Heart left ventricle (tissue), 16 donors: Measurements from ENCODE around the gene DYSF. TPM values are rescaled to one million over a fixed set of nuclear protein-coding genes. Genes with fewer than 3 reads are reported as not detected.

Experiments used
- ATAC-seq, 4 donors: fragments of 200-7000 bp; cut with Tn5 transposase; one replicate each; pipeline ENCODE4 v1.9.1; 2020 to 2022; ENCODE audit warnings: moderate library complexity in 4 of 4, mild to moderate bottlenecking in 3 of 4, moderate number of reproducible peaks in 1 of 4
- DNase-seq, 5 donors: peaks; one replicate each; pipeline ENCODE4 v3.0.0-alpha.2; 2020
- H3K27ac ChIP-seq, 12 donors: fragments of 200-600 bp; sonication (generic) in 4 of 12; one replicate each; pipeline versions ENCODE4 v1.5.0 to v1.8.0; 2016 to 2022; ENCODE audit warnings: mild to moderate bottlenecking in 2 of 12
- H3K27me3 ChIP-seq, 9 donors: fragments of 200-600 bp; sonication (generic) in 2 of 9; one replicate each; pipeline versions ENCODE4 v1.5.1 to v1.8.0; 2016 to 2022; ENCODE audit warnings: mild to moderate bottlenecking in 3 of 9
- H3K36me3 ChIP-seq, 9 donors: fragments of 200-600 bp; sonication (generic) in 2 of 9; one replicate each; pipeline versions ENCODE4 v1.5.0 to v1.8.0; 2018 to 2022; ENCODE audit warnings: mild to moderate bottlenecking in 2 of 9
- H3K4me1 ChIP-seq, 12 donors: fragments of 200-600 bp; sonication (generic) in 4 of 12; one replicate each; pipeline versions ENCODE4 v1.5.0 to v1.8.0; 2016 to 2022; ENCODE audit warnings: mild to moderate bottlenecking in 3 of 12
- H3K4me3 ChIP-seq, 12 donors: fragments of 200-600 bp; sonication (generic) in 4 of 12; one replicate each; pipeline versions ENCODE4 v1.5.0 to v1.8.0; 2017 to 2022; ENCODE audit warnings: mild to moderate bottlenecking in 9 of 12, moderate library complexity in 4 of 12
- H3K9me3 ChIP-seq, 12 donors: fragments of 200-600 bp; sonication (generic) in 4 of 12; one replicate each; pipeline versions ENCODE4 v1.5.0 to v1.8.0; 2016 to 2022; ENCODE audit warnings: mild to moderate bottlenecking in 1 of 12
- POLR2A ChIP-seq, 2 donors: fragments of 450-650 bp; IDR thresholded peaks; one replicate each; pipeline ENCODE4 v1.6.1; 2017; ENCODE audit warnings: antibody characterized with exemption in 2 of 2, mild to moderate bottlenecking in 2 of 2, moderate library complexity in 2 of 2
- WGBS, 4 donors: extraction: QIAGEN DNeasy Blood & Tissue Kit in 2 of 4; methylation state at CpG; one replicate each; pipeline versions ENCODE4 v1.1.5 to v1.1.7; 2013 to 2018; 5-methylcytosine and 5-hydroxymethylcytosine counted together
- intact Hi-C, 10 donors: fragments of 100-400 bp; cut with DNase I; formaldehyde crosslinking; loops; one replicate each; pipeline versions ENCODE4 v1.11.1 to v1.14.2; 2022
- polyA plus RNA-seq, 2 donors: library from polyadenylated mRNA; stranded (reverse); fragments of 200-250 nt; gene quantifications; one replicate each; pipeline ENCODE4 v1.2.3, GENCODE V29; 2013
- total RNA-seq, 9 donors: library from RNA; depleted of rRNA in 2 of 9; stranded (reverse); fragments of >200 nt in 2 of 9; fragmentation: NEBNext Ultra II Directional in 3 of 9; extraction: Animal tissue kit (Norgen Biotek cat#: 25700) in 3 of 9; gene quantifications; one replicate each; pipeline versions ENCODE4 v1.1.0 to v1.2.4, GENCODE V29; 2016 to 2023
- TF ChIP-seq, protein P1 (sequence below), 12 donors: fragments of 200-600 bp; sonication (generic) in 4 of 12; IDR thresholded peaks; one replicate each; pipeline versions ENCODE4 v1.5.0 to v1.8.0; 2018 to 2022; ENCODE audit warnings: antibody characterized with exemption in 12 of 12, mild to moderate bottlenecking in 5 of 12
- donor health status: ischemic (EF 13 %, LVEDD 7.1; RV severe dilation, severe dysfunction).
- donor health status: healthy with polysubstance abuse.
- donor health status: DM: no; HTN: yes; CAD: no.
- donor health status: DM: no; HTN: no; CAD: no.
- donor health status: ischemic (EF 25% LVEDD 6.9; RV normal size, moderate dysfunction).
- donor health status: ischemic (EF 25% LVEDD 5.7; RV mildly dilated, moderate dysfunction).
- donor health status: healthy.
- donor health status: DM: yes; HTN: yes; CAD: no.
- donor health status: ischemic (EF 35%, LVEDD 5.7; RV mildly dilated, moderate dysfunction).
- donor health status: nonischemic (EF 11% LVEDD 7.7; RV severe dilation, severe dysfunction).
- donor health status: DM: yes; HTN: yes; CAD: no.
- donor health status: PGD.
- donor health status: ischemic (EF 29% LVEDD 5.4; RV normal size, mild dysfunction).
- donor health status: nonischemic (EF 23%, LVEDD 6.1; RV moderate dilation, normal function).

DYSF gene
- total and polyA plus RNA-seq, 11 donors = 25.5 to 99.9 (median 78.6) TPM

DNA sequence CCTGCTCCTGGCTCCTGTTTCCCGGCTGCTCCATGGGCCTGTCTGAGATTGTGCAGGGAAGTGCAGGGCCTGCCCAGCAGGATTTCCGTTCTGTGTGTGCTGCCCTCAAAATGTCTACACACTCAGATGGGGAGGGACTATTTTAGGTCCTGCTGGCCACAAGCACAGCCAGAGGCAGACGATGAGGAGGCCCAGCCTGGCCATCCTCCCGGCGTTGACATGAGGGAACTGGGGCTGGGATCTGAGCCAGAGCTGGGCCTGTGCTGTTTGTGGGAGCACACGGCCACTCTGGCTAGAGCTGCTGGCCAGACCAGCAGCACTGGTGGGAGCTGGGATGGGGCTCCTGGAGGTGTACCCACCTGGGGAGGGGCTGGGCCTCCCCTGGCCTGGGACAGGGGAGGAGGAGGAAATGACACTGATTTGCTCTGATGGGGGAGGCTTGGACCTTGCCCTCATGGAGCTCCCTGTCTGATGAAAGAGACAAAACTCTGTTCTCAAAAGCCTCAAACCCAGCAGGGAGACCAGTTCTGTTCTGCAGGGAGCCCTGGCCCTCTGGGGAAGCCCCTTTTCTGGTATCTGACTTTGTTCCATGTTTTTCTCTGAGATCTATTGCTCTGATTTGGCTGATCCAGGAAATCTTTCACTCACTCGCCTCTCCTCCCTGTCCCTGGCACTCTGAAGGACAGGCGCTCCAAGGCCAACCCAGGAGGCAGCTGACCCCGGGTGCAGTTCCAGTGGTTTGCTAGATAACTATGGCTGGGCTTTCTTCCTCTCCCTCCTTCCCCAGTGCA lies 161.8 kb downstream of the DYSF start:
- TF ChIP-seq, protein P1, sequence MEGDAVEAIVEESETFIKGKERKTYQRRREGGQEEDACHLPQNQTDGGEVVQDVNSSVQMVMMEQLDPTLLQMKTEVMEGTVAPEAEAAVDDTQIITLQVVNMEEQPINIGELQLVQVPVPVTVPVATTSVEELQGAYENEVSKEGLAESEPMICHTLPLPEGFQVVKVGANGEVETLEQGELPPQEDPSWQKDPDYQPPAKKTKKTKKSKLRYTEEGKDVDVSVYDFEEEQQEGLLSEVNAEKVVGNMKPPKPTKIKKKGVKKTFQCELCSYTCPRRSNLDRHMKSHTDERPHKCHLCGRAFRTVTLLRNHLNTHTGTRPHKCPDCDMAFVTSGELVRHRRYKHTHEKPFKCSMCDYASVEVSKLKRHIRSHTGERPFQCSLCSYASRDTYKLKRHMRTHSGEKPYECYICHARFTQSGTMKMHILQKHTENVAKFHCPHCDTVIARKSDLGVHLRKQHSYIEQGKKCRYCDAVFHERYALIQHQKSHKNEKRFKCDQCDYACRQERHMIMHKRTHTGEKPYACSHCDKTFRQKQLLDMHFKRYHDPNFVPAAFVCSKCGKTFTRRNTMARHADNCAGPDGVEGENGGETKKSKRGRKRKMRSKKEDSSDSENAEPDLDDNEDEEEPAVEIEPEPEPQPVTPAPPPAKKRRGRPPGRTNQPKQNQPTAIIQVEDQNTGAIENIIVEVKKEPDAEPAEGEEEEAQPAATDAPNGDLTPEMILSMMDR (IDR thresholded peaks at IDR 0.05) = no peak
- no peak for TF ChIP-seq POLR2A (IDR thresholded peaks at IDR 0.05)
- Histone ChIP-seq H3K4me3 (no peak overlapping the region), H3K36me3 (peaks cover 0 to 28% (median 13%) of the 10 kb centered on the region in 9 donors), H3K4me1 (peaks cover 18 to 49% (median 41%) of the 10 kb centered on the region in 12 donors), H3K27me3 (no peaks in the 10 kb centered on the region), H3K27ac (peak overlapping the region; percentile 78 to 96 (median 87)), H3K9me3 (no peaks in the 10 kb centered on the region)
- DNase-seq = peak; percentile 89 to 95 (median 93)
- peak; percentile 92 to 95 (median 93) for ATAC-seq
- 10 to 20% (median 16%) methylated on average over 7 to 9 of the region's 9 CpGs for WGBS, 4 donors
- intact Hi-C loops = loop anchor here in 9 of 10 donors (1.0 to 10.0 kb wide), 8 partner anchors 32 to 537 kb away; partner anchors contain the start of gene CYP26B1 (in 4 of the 9)

- DNase-seq (peak in 2 of 5 donors; percentile 3 to 28), ATAC-seq (no peak)
- no peaks in the 10 kb centered on the region for H3K27me3 ChIP-seq
- intact Hi-C loops = loop anchor here in 3 of 10 donors (1.0 to 10.0 kb wide), 4 partner anchors 89 to 536 kb away; partner anchors contain the start of gene CYP26B1 (in 1 of the 3)
- H3K27ac ChIP-seq = peak overlapping the region; percentile 78 to 96 (median 87)
- H3K9me3 ChIP-seq = no peaks in the 10 kb centered on the region
- peaks cover 0 to 25% (median 13%) of the 10 kb centered on the region in 9 donors for H3K36me3 ChIP-seq
- 78 to 82% (median 81%) methylated on average over 13 of the region's 13 CpGs for WGBS, 4 donors
- peaks cover 18 to 51% (median 41%) of the 10 kb centered on the region in 12 donors for H3K4me1 ChIP-seq
- TF ChIP-seq POLR2A (IDR thresholded peaks at IDR 0.05) = no peak
- TF ChIP-seq, protein P1 (IDR thresholded peaks at IDR 0.05) = no peak
- H3K4me3 ChIP-seq = no peak overlapping the region
Measured at GRCh38 chr2:71615767-71616730, 162.7 kb downstream of the DYSF start.

GRCh38 chr2:71617266-71617665 lies 163.9 kb downstream of the DYSF start:
- intact Hi-C loops = loop anchor here in 3 of 10 donors (5.0 to 10.0 kb wide), 3 partner anchors 88 to 535 kb away; partner anchors contain the start of gene CYP26B1 (in 1 of the 3)
- TF ChIP-seq, protein P1 (IDR thresholded peaks at IDR 0.05) = no peak
- TF ChIP-seq POLR2A (IDR thresholded peaks at IDR 0.05) = no peak
- H3K4me3 ChIP-seq = no peak overlapping the region
- no peak overlapping the region for H3K27ac ChIP-seq
- H3K9me3 ChIP-seq = no peaks in the 10 kb centered on the region
- 94 to 98% (median 96%) methylated on average over 5 of the region's 5 CpGs for WGBS, 4 donors
- H3K27me3 ChIP-seq = no peaks in the 10 kb centered on the region
- ATAC-seq (no peak), DNase-seq (peak in 1 of 5 donors; percentile 20)
- peaks cover 18 to 51% (median 41%) of the 10 kb centered on the region in 12 donors for H3K4me1 ChIP-seq
- H3K36me3 ChIP-seq = peaks cover 0 to 15% (median 2%) of the 10 kb centered on the region in 9 donors
